Measurements from ENCODE around the gene UBE2U. TPM values are rescaled to one million over a fixed set of nuclear protein-coding genes. Genes with fewer than 3 reads are reported as not detected.

The UBE2U gene
- total and polyA plus RNA-seq, 10 of the 15 experiments (the other 5 are each of a cell fraction or from before 2014, with no cell fraction given), result not detected

GRCh38 chr1:64282351-64282750 is 78.9 kb downstream of the UBE2U start (continued):
- TF ChIP-seq SP1 (IDR thresholded peaks at IDR 0.05; ENCODE audit: low read depth, low read length), result no peak
- TF ChIP-seq RCOR1 (conservative IDR thresholded peaks at IDR 0.05; ENCODE audit: low read depth, low read length), result no peak
- no peak for TF ChIP-seq WRNIP1 (IDR thresholded peaks at IDR 0.05; ENCODE audit: borderline replicate concordance, low read depth, low read length)
- no peak for TF ChIP-seq ATF3 (IDR thresholded peaks at IDR 0.05; ENCODE audit: borderline replicate concordance, extremely low read depth, low read depth, low read length)
- no peak for TF ChIP-seq PAX8 (IDR thresholded peaks at IDR 0.05)
- no peak for TF ChIP-seq SPI1 (IDR thresholded peaks at IDR 0.05; ENCODE audit: borderline replicate concordance, insufficient read depth, low read depth, low read length)
- TF ChIP-seq ZNF274 (IDR thresholded peaks at IDR 0.05; ENCODE audit: insufficient read depth, insufficient read length), result no peak
- no peak for TF ChIP-seq ZNF687 (IDR thresholded peaks at IDR 0.05)
- TF ChIP-seq ESRRA (IDR thresholded peaks at IDR 0.05; ENCODE audit: low read length), result no peak
- no peak for TF ChIP-seq RFX5 (IDR thresholded peaks at IDR 0.05; ENCODE audit: low read depth, low read length)
- TF ChIP-seq SREBF2 (IDR thresholded peaks at IDR 0.05; ENCODE audit: low read length), result no peak

Measured in GM12878 (cell line).